GM18502 (cell line): ENCODE results near the gene SSBP2.

Source experiments
- ATAC-seq: cut with Tn5 transposase; IDR thresholded peaks from one replicate; pipeline ENCODE4 v1.9.1; 2021; ENCODE audit warnings: mild to moderate bottlenecking; ENCODE audit not compliant: unreplicated experiment, poor library complexity

The SSBP2 gene

GRCh38 chr5:81751009-81751835 is at the start of gene SSBP2:
TSS of gene SSBP2 (minus strand) at chr5:81751097. CDS start at chr5:81751042, 55 bp downstream.
- ATAC-seq: peak; percentile 80

GRCh38 chr5:81795666-81796065 is 44.8 kb upstream of the SSBP2 start:
- ATAC-seq: no peak

DNA sequence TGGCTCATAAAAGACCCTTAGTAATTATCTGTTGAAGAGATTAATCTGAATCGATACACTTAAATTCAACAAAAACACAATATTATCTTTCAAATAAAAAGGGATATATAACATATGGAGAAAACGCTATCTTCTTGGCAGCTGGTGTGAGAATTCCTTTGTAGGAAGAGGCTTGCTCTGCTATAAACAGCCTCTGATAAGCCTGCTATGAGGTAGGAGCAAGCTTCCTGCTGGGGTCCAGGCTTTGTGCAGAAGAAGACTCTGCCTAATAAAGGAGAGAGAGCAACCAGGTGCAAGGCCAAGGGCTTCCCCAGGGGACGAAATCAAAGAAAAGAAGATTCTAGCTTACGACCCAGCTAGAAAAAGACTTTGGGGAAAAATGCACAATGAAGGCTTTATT is 43.3 kb upstream of the SSBP2 start:
- ATAC-seq: no peak

GRCh38 chr5:81790336-81790735 is 39.4 kb upstream of the SSBP2 start:
- no peak for ATAC-seq

DNA sequence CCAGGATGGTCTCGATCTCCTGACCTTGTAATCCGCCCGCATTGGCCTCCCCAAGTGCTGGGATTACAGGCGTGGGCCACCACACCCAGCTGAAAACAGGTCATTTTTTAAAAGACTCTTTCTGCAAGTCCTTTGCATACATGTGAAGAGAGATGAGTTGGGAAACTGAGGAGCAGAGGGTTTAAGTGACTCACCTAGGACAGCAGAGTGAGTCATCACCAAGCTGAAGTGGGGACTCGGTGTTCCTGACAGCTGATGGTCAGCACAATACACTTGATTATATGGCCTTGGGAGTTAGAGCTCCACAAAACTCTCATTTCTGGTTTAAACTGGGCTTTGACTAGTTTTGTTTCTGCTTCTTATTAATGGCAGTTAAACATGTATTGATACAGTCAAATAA is 38.1 kb upstream of the SSBP2 start:
- no peak for ATAC-seq

DNA sequence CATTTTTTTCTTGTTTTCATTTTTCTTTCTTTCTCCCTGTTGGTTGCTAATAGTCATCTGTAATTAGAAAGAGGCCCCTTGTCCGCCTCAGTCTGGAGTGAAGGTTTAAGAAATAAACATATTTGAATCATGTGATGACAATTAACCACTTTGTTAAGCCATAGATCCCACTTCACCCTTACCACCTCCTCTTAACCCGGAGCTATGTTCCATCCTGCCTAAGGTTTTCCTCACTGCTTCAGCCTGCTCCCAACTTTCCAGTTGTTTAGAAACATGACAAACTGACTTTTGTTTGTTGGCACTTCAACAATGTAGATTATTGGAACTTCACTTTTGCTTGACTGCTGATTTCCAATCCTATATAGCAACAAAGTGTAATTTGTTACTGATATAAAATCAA is 37.4 kb upstream of the SSBP2 start:
- ATAC-seq: no peak

GRCh38 chr5:81787474-81788242 is 36.8 kb upstream of the SSBP2 start:
- ATAC-seq: no peak

DNA sequence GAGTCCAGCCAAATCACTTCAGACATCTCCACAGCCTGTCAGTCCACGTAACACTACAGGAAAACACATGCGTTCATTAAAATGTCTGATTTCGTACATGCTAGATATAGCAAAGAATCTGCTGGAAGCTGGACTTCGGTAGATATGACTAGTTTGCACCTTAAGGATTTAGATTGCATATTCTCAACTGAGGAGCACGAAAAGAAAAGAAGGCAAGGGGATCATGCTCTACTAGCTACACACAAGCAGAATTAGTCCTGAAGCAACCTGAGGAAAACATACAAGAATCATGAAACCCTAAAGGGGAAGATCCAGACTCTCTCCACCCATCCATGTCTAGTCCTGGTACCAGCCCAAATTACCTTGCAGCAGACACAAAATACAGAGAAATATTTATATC is 36.1 kb upstream of the SSBP2 start:
- ATAC-seq: no peak

DNA sequence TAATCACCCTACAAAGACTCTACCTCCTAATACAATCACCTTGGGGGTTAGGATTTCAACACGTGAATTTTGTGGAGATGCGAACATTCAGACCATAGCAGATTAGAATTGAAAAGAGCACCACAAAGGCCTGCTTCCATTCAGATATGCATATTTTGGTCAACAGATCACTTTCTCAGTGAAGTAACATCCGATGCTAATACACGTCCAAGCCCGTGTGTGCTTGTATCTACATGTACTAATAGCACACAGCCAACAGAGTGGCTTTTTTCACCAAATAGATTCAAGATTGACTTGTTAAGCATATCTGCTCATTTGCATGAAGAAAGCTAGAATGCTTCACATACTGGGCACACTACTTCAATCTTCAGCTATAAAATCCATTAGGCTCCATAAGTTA is 35.6 kb upstream of the SSBP2 start:
- no peak for ATAC-seq

DNA sequence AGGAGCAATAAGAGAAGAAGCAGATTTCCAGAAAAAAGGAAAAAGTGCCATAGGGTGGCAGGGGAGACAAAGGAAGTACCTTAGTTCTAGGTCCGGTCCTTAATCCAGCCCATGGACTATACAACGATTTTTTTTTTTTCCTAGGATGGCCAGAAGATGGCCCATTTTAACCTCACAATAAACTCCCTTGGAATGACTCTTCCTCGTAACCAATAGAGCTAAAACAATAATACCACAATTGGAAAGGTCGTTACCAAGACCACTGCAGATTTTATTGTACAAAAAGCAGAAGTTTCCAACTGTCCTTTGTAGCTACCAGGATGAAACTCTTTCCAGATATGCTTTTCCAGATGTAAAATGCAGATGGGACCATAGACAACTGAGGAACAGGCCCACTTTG is 34.4 kb upstream of the SSBP2 start:
- no peak for ATAC-seq

- ATAC-seq: no peak
These were observed 32.5 kb upstream of the SSBP2 start for GRCh38 chr5:81783401-81783800.

DNA sequence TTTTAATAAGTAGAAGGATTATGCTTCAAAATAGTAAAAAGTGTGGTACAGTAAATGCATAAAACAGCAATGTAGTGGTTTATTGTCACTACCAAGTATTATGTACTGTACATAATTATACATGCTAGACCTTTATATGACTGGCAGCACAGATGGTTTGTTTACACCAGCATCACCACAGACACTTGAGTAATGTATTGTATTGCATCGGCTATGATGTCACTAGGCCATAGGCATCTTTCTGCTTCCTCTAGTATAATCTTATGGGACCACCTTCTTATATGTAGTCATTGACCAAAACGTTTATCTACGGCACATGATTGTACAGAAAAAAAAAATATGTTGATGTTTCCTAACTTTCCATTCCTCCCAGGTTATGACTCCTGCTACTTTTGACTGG is 31.9 kb upstream of the SSBP2 start:
- ATAC-seq: no peak

GRCh38 chr5:81779916-81780266 is 29.0 kb upstream of the SSBP2 start:
- ATAC-seq: peak; percentile 33

GRCh38 chr5:81779125-81779915 is 28.4 kb upstream of the SSBP2 start:
- ATAC-seq: peak; percentile 92

DNA sequence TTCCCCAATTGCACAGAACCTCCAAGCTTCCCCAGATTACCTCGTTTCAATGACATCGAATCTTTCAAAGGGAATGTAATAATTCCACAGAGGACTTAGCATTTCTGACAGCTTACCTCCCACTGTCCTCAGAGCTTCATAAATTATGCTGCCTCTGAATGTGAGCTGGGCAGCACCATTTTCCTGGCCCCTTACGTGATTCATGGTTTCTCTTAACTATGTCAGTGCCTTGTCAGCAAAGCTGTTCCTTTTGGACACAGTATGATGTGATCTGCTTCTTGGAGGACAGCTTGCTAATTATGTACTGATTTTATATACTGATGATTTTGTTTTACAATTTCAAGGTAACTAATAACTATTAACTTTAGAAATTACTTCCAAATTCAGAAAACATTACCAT is 27.7 kb upstream of the SSBP2 start:
- peak; percentile 35 for ATAC-seq

GRCh38 chr5:81776258-81776657 is 25.4 kb upstream of the SSBP2 start:
- no peak for ATAC-seq

GRCh38 chr5:81774374-81774773 is 23.5 kb upstream of the SSBP2 start:
- ATAC-seq: no peak

DNA sequence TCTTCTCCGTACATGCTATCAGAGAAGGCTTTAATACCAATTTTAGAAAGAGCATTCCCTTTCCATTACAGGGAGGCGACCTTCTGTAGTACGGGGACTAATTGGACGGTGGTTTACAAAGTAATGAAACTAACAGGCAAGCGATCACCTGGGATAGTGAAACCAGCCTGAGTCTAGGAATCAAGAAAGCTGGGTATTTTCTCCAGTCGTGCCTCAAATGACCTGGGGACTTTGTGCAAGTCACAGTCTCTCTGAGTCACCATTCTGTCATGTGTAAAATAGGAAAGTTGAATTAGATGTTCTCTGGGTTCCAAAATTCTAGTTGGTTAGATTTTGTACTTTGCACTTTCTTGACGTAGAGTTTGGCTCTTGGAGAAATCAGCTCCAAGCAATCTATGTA is 22.7 kb upstream of the SSBP2 start:
- no peak for ATAC-seq

DNA sequence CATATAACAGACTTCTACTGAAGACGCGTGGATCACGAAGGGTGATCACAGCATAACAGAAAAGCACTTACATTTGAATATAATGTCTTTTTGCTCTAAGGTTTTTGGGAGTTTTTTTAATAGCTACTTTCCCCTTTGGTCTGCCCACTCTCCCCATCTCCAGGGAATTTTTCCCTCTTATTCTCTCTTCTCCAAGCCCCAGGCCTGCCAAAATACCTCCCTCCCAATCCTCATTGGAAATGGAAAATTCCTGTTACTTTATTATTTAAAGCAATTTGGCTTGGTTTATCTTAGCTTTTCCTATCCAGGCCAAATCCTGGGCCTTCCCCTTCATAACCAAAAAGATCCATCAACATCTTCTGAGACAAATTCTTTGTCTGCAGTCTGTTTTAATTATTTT is 22.3 kb upstream of the SSBP2 start:
- ATAC-seq: no peak

DNA sequence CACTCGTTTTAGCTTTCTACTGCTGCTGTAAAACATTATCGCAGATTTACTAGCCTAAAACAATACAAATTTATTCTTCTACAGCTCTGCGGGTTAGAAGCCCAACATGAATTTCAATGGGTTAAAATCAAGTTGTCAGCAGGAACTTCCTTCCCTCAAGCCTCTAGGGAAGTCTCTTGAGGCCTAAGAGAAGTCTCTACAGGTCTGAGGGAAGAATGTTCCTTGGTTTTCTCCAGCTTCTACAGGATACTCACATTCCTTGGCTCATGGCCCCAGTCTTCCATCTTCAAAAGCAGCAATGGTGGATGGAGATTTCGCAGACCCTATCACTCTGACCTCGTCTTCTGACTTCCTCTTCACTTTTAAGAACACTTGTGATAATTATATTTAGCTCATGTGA is 21.6 kb upstream of the SSBP2 start:
- no peak for ATAC-seq

DNA sequence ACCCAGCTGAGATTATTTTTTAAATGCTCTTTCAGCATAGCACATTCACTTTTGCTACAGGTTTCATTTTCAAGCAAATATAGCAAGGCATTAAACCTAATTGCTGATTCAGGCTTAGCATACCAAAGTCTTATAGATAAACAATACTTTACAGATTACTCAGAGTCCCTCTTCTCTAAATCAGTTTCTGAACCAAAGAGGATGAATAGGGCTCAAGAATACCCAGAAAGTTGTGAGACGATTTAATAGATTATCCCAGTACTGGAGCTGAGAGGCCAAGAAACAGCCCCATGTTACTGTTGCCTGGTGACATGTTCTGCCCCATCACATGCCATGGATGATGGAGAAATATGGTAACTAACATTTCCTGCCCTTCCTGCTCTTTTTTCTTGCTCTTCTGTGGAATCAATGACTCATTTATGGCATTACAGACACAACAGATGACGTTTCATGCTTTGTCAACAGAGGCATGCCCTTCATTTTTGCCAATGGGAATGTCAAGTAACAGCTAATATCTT is 18.1 kb upstream of the SSBP2 start:
- no peak for ATAC-seq
